ENCODE data around the gene LPAR5. TPM values are rescaled to one million over a fixed set of nuclear protein-coding genes. Genes with fewer than 3 reads are reported as not detected.
A peak's percentile ranks its signal among the peaks of the same experiment; 100 is the strongest.

LPAR5 gene
- total and polyA plus RNA-seq, 2 of the 13 experiments (the other 11 are each of a cell fraction or from before 2014, with no cell fraction given): 0.09 to 0.32 TPM

- TF ChIP-seq ZNF275 (CRISPR knock-in tag; IDR thresholded peaks at IDR 0.05; ENCODE audit: borderline replicate concordance) (no peak; the same call in 1 of the 2 replicates), DPF2 (CRISPR knock-in tag; IDR thresholded peaks at IDR 0.05; ENCODE audit: borderline replicate concordance, low read depth) (no peak), BORCS8-MEF2B (CRISPR knock-in tag; IDR thresholded peaks at IDR 0.05) (0 out of 2 replicates have a peak, but pooled peaks have one; percentile 47), ZIK1 (CRISPR knock-in tag; IDR thresholded peaks at IDR 0.05; ENCODE audit: borderline replicate concordance, low read depth) (no peak; the same call in 1 of the 2 replicates), ZNF891 (CRISPR knock-in tag; IDR thresholded peaks at IDR 0.05) (no peak), ZNF547 (CRISPR knock-in tag; IDR thresholded peaks at IDR 0.05) (peak; percentile 56; the same call in 1 of the 2 replicates), KDM6A (CRISPR knock-in tag; IDR thresholded peaks at IDR 0.05; ENCODE audit: low read depth) (no peak), SYNCRIP (IDR thresholded peaks at IDR 0.05; ENCODE audit: insufficient read depth, low read depth, low read length) (no peak), ZKSCAN1 (IDR thresholded peaks at IDR 0.05; ENCODE audit: low read length) (no peak), XRCC5 (optimal IDR thresholded peaks at IDR 0.05; ENCODE audit: low read length) (no peak), SKI (IDR thresholded peaks at IDR 0.05; ENCODE audit: partially characterized antibody) (no peak), ATF7 (IDR thresholded peaks at IDR 0.05) (peak; percentile 100), ATF7 (CRISPR knock-in tag; IDR thresholded peaks at IDR 0.05) (peak; percentile 94), BRD4 (CRISPR knock-in tag; IDR thresholded peaks at IDR 0.05) (peak; percentile 69; the same call in 1 of the 2 replicates), PREB (CRISPR knock-in tag; IDR thresholded peaks at IDR 0.05) (no peak), ZBTB7A (CRISPR knock-in tag; IDR thresholded peaks at IDR 0.05) (no peak), JARID2 (CRISPR knock-in tag; IDR thresholded peaks at IDR 0.05; ENCODE audit: insufficient replicate concordance) (peak; percentile 17), ZNF562 (CRISPR knock-in tag; IDR thresholded peaks at IDR 0.05; ENCODE audit: borderline replicate concordance) (no peak), ZFAT (CRISPR knock-in tag; conservative IDR thresholded peaks at IDR 0.05) (no peak), FOXC1 (CRISPR knock-in tag; IDR thresholded peaks at IDR 0.05; ENCODE audit: borderline replicate concordance) (peak; percentile 73; the same call in 1 of the 2 replicates), ZNF766 (CRISPR knock-in tag; IDR thresholded peaks at IDR 0.05; ENCODE audit: borderline replicate concordance) (0 out of 2 replicates have a peak, but pooled peaks have one; percentile 58), BCL6 (CRISPR knock-in tag; IDR thresholded peaks at IDR 0.05) (no peak), SP1 (IDR thresholded peaks at IDR 0.05) (no peak), SP1 (CRISPR knock-in tag; IDR thresholded peaks at IDR 0.05) (peak; percentile 90)
- TF ChIP-seq, protein P1, sequence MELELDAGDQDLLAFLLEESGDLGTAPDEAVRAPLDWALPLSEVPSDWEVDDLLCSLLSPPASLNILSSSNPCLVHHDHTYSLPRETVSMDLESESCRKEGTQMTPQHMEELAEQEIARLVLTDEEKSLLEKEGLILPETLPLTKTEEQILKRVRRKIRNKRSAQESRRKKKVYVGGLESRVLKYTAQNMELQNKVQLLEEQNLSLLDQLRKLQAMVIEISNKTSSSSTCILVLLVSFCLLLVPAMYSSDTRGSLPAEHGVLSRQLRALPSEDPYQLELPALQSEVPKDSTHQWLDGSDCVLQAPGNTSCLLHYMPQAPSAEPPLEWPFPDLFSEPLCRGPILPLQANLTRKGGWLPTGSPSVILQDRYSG (CRISPR knock-in tag; IDR thresholded peaks at IDR 0.05): no peak
- TF ChIP-seq, protein P2, sequence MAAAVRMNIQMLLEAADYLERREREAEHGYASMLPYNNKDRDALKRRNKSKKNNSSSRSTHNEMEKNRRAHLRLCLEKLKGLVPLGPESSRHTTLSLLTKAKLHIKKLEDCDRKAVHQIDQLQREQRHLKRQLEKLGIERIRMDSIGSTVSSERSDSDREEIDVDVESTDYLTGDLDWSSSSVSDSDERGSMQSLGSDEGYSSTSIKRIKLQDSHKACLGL (CRISPR knock-in tag; IDR thresholded peaks at IDR 0.05): no peak
These were observed 27.4 kb upstream of the LPAR5 start, which contains the start of gene ING4 (continued) for GRCh38 chr12:6662906-6663742.

Measured in HepG2 (cell line).